Hypothalamus (tissue), 51 donors: ENCODE measurements around the gene GPR25.

Experiments used
- DNase-seq, 51 donors: peaks; one replicate each; lab custom pipeline; 2025; lab: John Stamatoyannopoulos, UW

GPR25 gene

GRCh38 chr1:200892958-200893357 lies 20.2 kb downstream of the GPR25 start:
- no peak for DNase-seq

- DNase-seq = no peak
Measured at GRCh38 chr1:200893411-200893901, 20.7 kb downstream of the GPR25 start.

GRCh38 chr1:200894712-200895442 lies 22.1 kb downstream of the GPR25 start, which contains the start of gene INAVA:
TSS of gene INAVA (plus strand) at chr1:200894900. CDS start at chr1:200898401, 3,501 bp downstream.
- no peak for DNase-seq

- no peak for DNase-seq
Measured at GRCh38 chr1:200895443-200895789, 22.6 kb downstream of the GPR25 start.

- no peak for DNase-seq
Measured at GRCh38 chr1:200895801-200896530, 23.2 kb downstream of the GPR25 start.

- no peak for DNase-seq
Measured at GRCh38 chr1:200896531-200897196, 23.9 kb downstream of the GPR25 start.

- DNase-seq = no peak
Measured at GRCh38 chr1:200897259-200897658, 24.5 kb downstream of the GPR25 start.

GRCh38 chr1:200899015-200899386 lies 26.2 kb downstream of the GPR25 start:
- DNase-seq = no peak

- DNase-seq = no peak
Measured at GRCh38 chr1:200899451-200899915, 26.7 kb downstream of the GPR25 start.

GRCh38 chr1:200899954-200900867 lies 27.4 kb downstream of the GPR25 start:
- DNase-seq = no peak

GRCh38 chr1:200900877-200901276 lies 28.1 kb downstream of the GPR25 start:
- no peak for DNase-seq

GRCh38 chr1:200901350-200901749 lies 28.6 kb downstream of the GPR25 start:
- no peak for DNase-seq

GRCh38 chr1:200901796-200902444 lies 29.1 kb downstream of the GPR25 start:
- no peak for DNase-seq

- DNase-seq = no peak
Measured at GRCh38 chr1:200903793-200904192, 31.0 kb downstream of the GPR25 start.

- DNase-seq = no peak
Measured at GRCh38 chr1:200904772-200905171, 32.0 kb downstream of the GPR25 start.

GRCh38 chr1:200905411-200906052 lies 32.8 kb downstream of the GPR25 start:
- DNase-seq = no peak

GRCh38 chr1:200906491-200906890 lies 33.7 kb downstream of the GPR25 start:
- DNase-seq = no peak

GRCh38 chr1:200907611-200908097 lies 34.9 kb downstream of the GPR25 start:
- no peak for DNase-seq
